Nephron progenitor cell (in vitro differentiated cells): Measurements from ENCODE around the gene RTP5.

Experiments
- DNase-seq: peaks from one replicate; pipeline ENCODE4 v3.0.0; 2021
- H3K27ac Mint-ChIP-seq: 2 replicates; pipeline ENCODE4 v1.8.0; 2021; ENCODE audit warnings: mild to moderate bottlenecking, moderate library complexity, mixed read lengths
- H3K27me3 Mint-ChIP-seq: 2 replicates; pipeline ENCODE4 v1.8.0; 2021; ENCODE audit warnings: mild to moderate bottlenecking, low read depth, mixed read lengths; ENCODE audit not compliant: poor library complexity
- H3K36me3 Mint-ChIP-seq: 2 replicates; pipeline ENCODE4 v1.8.0; 2021; ENCODE audit warnings: low read depth, mixed read lengths
- H3K4me1 Mint-ChIP-seq: 2 replicates; pipeline ENCODE4 v1.8.0; 2021; ENCODE audit warnings: mixed read lengths
- H3K4me3 Mint-ChIP-seq: 2 replicates; pipeline ENCODE4 v1.8.0; 2021; ENCODE audit warnings: mild to moderate bottlenecking, moderate library complexity, mixed read lengths
- H3K9me3 Mint-ChIP-seq: 2 replicates; pipeline ENCODE4 v1.8.0; 2021; ENCODE audit warnings: mild to moderate bottlenecking, moderate library complexity, mixed read lengths
- TF ChIP-seq, protein P1 (sequence below): fragments of 200-600 bp; sonication (generic); IDR thresholded peaks from 2 replicates; pipeline ENCODE4 v1.5.0; 2021; ENCODE audit warnings: antibody characterized with exemption

The RTP5 gene

DNA sequence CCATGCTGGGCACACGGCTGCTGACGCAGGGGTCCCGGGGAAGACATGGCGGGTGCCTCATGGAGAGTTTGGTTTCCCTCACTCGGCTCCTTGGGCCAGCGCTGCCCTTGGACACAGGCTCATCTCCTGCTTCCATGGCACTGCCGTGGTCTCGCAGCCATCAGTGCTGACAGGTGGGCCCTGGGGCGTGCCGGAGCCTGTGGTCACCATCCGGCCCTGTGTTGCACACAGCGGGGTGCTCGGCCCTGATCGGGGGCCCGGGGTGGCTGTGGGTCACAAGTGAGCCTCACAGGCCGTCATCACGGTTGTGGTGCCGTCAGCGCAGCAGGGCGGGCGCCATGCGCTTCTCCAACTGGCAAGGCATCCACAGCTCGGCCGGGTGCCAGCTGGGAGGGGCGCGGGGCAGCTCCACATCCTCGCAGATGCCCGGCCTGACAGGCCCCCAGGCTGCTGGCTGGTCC lies 582 bp downstream of the RTP5 start:
- Mint-ChIP-seq H3K9me3 (peaks cover 18% of the 10 kb centered on the region), H3K27ac (no peak overlapping the region), H3K36me3 (peaks cover under 1% of the 10 kb centered on the region), H3K27me3 (peaks cover 18% of the 10 kb centered on the region), H3K4me3 (no peak overlapping the region), H3K4me1 (peaks cover 21% of the 10 kb centered on the region)
- TF ChIP-seq, protein P1, sequence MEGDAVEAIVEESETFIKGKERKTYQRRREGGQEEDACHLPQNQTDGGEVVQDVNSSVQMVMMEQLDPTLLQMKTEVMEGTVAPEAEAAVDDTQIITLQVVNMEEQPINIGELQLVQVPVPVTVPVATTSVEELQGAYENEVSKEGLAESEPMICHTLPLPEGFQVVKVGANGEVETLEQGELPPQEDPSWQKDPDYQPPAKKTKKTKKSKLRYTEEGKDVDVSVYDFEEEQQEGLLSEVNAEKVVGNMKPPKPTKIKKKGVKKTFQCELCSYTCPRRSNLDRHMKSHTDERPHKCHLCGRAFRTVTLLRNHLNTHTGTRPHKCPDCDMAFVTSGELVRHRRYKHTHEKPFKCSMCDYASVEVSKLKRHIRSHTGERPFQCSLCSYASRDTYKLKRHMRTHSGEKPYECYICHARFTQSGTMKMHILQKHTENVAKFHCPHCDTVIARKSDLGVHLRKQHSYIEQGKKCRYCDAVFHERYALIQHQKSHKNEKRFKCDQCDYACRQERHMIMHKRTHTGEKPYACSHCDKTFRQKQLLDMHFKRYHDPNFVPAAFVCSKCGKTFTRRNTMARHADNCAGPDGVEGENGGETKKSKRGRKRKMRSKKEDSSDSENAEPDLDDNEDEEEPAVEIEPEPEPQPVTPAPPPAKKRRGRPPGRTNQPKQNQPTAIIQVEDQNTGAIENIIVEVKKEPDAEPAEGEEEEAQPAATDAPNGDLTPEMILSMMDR: no peak
- no peak for DNase-seq

DNA sequence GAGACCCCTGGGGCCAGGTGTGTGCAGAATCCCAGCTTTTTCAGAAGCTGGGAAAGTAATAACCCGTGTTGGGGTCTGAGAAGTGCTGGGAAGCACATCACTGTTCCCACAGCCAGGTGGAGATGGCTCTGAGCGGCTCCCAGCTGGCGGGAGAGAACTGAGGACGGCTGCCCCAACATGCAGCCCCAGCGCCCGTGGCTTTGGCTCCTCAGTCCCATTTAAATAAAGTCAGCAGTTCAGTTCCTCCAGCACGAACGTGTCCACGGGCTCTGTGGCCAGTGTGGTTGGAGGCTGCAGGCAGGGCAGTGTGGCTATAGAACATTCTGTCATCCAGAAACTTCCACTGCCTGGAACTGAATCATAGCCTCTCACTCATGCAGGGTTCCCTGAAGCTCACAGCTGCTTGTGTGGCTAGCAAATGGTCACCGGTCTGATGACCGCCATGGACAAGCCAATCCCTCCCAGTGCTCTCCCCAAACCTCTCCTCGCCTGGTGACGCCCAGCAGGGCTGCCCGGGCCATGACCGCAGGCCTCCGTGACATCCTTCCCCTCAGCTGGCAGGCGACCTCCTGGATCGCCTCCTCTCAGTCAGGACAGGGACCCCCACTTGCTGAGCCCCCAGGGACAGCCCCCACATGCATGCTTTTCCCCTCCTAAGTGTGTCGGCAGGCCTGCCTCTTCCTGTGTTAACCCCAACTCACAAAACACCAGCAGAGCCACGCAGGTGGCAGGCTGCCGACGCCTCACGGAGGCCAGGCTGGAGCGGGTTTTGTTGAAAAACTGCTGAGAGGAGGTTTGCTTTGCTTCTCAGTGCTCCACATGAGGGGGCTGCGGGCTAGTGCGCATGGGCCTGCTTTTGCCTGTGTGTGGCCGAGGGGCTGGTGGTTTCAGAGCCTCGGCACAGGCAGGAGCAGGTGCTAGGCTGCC lies 1.3 kb downstream of the RTP5 start:
- TF ChIP-seq, protein P1: no peak
- no peak for DNase-seq
- Mint-ChIP-seq H3K27me3 (peaks cover 17% of the 10 kb centered on the region), H3K9me3 (peaks cover 23% of the 10 kb centered on the region), H3K4me3 (no peak overlapping the region), H3K27ac (no peak overlapping the region), H3K36me3 (peaks cover 7% of the 10 kb centered on the region), H3K4me1 (peaks cover 13% of the 10 kb centered on the region)

DNA sequence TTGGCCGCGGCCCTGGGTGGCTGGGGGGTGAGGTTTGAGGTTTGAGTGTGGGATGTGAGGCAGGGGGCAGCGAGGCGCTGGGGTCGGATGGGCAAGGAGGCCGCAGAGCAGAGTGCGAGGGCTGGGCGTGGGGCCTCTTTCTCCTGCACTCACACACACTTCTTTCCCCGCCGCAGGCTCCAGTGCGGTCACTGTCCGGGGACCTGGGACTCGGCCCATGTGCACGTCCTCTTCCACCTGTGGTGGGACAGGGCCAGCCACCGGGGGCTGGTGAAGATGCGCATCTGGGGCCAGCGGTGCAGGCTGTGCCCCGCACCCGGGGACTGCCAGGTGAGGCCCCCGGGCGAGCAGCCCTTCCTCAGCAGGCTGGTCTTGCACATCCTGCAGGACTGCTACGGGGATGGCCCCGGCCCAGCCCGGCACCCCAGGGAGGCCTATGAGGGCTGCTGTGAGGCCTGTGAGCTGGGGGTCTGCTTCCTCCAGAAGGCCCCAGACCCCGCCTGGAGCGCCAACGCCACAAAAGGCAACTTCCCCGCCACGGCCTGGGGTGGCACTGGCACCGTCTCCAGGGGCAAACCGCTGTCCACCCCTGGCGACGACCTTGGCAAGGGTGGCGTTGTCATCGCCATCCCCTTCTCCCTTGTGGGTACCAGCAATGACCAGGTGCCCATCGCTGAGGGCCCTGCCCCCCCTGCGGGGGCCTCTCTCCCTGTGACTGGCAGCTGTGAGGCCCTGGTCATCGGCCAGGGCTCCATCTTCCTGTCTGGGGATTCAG lies 2.2 kb downstream of the RTP5 start:
- H3K36me3 Mint-ChIP-seq: peaks cover 7% of the 10 kb centered on the region
- DNase-seq: no peak
- H3K4me3 Mint-ChIP-seq: no peak overlapping the region
- H3K27me3 Mint-ChIP-seq: peaks cover 17% of the 10 kb centered on the region
- no peak overlapping the region for H3K27ac Mint-ChIP-seq
- peaks cover 11% of the 10 kb centered on the region for H3K4me1 Mint-ChIP-seq
- peaks cover 24% of the 10 kb centered on the region for H3K9me3 Mint-ChIP-seq
- TF ChIP-seq, protein P1: no peak

DNA sequence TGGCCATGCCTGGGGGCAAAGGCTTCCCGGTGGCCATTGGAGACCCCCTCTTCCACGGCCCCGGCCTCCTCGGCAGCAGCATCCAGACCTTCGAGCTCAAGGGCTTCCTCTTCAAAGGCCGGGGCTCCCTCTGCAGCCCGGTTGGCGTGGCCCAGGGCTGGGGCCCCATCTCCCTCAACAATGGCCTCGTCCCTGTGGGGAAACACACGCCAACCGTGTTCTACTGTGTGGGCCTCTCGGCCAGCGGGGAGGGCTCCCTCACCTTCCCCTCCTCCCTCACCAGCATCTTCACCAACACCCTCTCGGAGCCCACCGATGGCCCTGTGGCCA lies 2.7 kb downstream of the RTP5 start:
- H3K4me3 Mint-ChIP-seq: no peak overlapping the region
- H3K27ac Mint-ChIP-seq: no peak overlapping the region
- TF ChIP-seq, protein P1: no peak
- no peak for DNase-seq
- H3K27me3 Mint-ChIP-seq: peaks cover 13% of the 10 kb centered on the region
- H3K36me3 Mint-ChIP-seq: peaks cover 7% of the 10 kb centered on the region
- H3K9me3 Mint-ChIP-seq: peaks cover 24% of the 10 kb centered on the region
- H3K4me1 Mint-ChIP-seq: peaks cover 11% of the 10 kb centered on the region

DNA sequence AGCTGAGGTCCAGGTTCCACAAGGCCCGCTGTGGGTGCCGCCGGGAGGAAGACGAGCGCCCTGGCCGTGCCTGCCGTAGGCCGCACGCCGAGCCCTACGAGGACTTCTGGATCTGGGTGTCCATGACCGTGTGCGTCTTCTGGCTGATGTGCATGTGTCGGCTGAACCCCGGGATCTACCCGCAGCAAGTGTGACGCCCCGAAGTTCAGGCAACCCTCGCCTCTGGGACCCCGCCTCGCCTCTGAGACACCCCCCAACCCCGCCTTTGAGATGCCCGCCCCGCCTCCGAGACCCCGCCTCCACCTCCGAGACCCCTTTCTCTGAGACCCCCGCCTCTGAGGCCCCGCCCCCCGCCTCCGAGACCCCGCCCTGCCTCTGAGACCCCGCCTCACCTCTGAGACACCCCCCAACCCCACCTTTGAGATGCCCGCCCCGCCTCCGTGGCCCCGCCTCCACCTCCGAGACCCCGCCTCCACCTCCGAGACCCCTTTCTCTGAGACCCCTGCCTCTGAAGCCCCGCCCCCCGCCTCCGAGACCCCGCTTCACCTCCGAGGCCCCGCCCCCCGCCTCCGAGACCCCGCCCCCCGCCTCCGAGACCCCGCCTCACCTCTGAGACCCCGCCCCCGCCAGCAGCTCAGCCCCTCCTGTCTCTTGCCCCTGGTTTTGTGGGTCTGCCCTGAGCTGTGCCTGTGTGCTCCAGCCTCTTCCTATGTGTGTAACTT lies 3.7 kb downstream of the RTP5 start:
- Mint-ChIP-seq H3K36me3 (peaks cover 7% of the 10 kb centered on the region), H3K4me1 (peaks cover 9% of the 10 kb centered on the region)
- TF ChIP-seq, protein P1: no peak

More for the DNA sequence above, 3.7 kb downstream of the RTP5 start:
- peaks cover 7% of the 10 kb centered on the region for H3K27me3 Mint-ChIP-seq
- H3K4me3 Mint-ChIP-seq: no peak overlapping the region
- DNase-seq: no peak
- no peak overlapping the region for H3K27ac Mint-ChIP-seq
- H3K9me3 Mint-ChIP-seq: peaks cover 24% of the 10 kb centered on the region
